ENCODE data around the gene TMEM89.
A peak's percentile ranks its signal among the peaks of the same experiment; 100 is the strongest.

Gene TMEM89, protein sequence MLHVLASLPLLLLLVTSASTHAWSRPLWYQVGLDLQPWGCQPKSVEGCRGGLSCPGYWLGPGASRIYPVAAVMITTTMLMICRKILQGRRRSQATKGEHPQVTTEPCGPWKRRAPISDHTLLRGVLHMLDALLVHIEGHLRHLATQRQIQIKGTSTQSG

DNA sequence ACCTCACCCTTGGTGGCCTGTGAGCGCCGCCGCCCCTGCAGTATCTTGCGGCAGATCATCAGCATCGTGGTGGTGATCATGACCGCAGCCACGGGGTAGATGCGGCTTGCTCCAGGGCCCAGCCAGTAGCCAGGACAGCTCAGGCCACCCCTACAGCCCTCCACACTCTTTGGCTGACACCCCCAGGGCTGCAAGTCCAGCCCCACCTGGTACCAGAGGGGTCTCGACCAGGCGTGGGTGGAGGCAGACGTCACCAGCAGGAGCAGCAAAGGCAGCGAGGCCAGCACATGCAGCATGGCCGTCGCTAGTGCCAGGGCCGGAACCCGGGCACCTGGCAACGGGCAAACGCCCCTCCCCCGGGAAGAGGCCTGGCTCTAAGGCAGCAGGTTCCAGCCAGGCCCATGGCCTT, at the start of gene TMEM89:
Gene TMEM89 (minus strand): TSS at position 309 of the 409 bp plus-strand sequence. CDS start 13 bp downstream, at position 296.
- DNase-seq, result no peak

DNA sequence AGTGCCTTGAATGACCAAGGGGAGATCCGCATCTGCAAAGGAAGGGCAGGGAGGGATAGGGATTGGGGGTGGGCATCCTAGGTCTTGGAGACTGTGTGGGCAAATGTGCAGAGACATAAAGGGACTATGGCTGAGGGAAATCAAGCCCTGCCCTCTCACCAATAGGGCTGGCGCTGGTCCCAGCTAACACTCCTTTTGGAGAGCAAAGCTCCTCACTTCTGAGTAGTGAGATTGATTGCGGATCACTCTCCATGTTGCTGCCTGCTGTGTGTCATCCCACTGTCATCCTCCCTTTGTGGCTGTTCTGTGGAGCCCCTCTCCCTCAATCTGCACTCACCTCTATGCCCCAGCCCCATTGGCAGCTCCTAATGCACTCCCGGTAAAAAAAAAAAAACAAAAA, 43.4 kb upstream of the TMEM89 start:
- no peak for DNase-seq

DNA sequence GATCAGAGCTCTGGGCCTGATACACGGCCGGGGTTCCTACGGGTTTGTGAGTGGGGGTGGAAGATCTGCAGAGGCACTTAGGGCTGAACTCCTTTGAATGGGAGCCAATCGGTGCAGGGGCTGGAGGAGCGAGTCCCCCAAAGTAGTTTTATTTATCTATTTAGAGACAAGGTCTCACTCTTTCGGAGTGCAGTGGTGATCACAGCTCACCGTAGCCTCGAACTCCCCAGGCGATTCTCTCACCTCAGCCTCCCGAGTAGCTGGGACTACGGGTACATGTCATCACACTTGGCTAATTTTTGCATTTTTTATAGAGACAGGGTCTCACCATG, 42.7 kb upstream of the TMEM89 start:
- DNase-seq, result no peak

DNA sequence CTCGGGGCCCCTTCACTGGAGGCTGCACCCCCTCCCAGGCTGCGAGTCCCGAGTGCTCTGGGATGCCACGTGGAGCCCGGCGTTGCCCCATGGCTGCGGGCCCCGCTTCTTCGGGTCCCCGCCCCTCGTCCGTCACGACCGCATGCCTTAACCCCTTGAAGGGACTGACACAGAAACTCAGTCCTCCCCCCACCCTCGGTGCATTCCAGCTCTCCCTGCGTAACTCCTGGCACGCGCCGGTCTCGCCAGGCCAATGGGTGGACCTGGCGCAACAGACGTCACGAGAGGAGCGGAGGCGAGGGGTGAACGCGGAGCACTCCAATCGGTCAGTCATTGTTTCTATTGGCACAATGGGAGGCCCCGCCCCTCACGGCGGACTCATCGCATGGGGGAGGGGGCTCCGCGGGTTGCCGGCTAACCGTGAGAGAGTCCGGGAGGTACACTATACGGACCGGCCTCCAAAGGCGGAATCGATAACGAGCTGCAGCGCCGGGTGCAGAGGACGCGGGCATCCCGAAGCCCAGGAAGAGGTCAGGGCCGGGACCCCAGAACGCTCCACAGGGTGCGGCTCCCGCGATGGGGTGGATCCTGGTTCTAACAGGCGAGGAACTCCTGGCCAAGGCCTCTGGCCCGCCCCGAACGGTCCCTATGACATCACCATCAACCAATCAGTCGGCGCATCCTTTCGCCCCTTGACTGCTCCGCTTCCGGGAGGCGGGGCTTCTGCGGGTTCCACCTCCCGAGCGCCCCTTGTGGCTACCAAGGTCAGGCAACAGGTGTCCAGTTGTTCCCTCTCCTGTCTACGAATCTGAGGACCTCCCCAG, 42.1 kb upstream of the TMEM89 start:
- DNase-seq, result peak; percentile 92

DNA sequence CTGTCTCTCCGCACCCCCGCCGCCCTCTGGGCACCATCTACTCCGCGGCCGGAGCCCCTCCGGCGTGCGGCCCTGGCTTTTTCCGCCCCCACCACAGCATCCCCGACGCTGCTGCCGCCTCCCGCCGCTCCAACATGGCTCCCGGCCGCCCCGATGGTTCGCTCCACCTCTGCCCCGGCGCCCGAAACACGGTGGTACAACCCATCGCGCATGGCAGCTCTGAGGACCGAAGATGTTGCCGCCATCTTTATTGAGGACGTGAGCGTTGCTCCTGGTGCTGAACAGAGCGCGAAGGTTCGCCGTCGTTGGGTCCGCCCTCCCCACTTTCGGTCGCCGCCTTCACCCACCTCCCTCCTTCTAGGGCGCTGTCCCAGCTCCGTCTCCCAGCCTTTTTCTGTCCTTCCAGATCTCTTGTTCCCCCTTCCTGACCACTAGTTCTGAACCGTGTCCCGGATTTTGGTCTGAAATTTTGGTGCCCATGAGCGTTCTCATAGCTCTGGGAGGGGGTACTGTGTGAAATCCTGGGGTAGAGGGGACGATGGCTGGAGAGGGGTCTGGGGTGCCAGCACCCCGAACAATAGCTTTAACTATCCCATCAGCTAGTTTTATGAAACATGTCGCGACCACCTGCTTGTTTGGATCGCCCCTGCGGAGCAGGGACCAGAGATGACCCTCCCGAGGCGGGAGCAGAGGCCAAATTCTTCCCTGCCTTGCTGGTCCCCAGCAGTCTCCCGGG, 41.4 kb upstream of the TMEM89 start, which contains the start of gene CELSR3:
Gene CELSR3 (minus strand): TSS at position 134 of the 736 bp plus-strand sequence. CDS start 252 bp downstream, outside the sequence.
- DNase-seq, result peak; percentile 75

DNA sequence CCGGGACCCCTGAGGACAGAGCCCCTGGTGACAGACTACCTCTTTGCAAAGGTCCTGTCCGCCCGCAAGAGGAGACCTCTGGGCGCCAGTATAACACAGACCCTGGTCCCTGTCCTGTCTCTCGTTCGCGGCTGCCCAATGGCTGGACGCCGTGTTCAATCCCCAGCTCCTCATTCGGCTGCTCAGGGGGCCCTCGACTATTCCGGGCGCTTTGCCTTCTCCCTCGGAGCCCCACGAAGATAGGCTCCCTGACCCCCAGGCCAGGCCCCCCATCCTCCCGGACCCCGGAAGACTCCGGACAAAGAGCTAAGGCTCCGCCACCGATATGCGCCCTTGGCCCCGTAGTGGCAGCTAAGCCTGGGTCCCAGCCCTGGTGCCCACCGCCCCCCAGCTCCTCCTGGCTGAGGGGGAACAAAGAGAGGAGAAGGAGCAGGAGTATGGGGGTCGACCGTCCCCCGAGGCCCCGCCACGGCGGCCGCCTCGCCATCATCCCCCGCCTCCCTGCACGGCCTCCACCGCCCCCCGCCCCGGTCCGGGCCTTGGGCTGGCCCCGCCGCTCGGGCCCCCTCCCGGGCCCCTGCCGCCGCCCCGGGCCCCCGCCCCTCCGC, 40.7 kb upstream of the TMEM89 start:
- no peak for DNase-seq

DNA sequence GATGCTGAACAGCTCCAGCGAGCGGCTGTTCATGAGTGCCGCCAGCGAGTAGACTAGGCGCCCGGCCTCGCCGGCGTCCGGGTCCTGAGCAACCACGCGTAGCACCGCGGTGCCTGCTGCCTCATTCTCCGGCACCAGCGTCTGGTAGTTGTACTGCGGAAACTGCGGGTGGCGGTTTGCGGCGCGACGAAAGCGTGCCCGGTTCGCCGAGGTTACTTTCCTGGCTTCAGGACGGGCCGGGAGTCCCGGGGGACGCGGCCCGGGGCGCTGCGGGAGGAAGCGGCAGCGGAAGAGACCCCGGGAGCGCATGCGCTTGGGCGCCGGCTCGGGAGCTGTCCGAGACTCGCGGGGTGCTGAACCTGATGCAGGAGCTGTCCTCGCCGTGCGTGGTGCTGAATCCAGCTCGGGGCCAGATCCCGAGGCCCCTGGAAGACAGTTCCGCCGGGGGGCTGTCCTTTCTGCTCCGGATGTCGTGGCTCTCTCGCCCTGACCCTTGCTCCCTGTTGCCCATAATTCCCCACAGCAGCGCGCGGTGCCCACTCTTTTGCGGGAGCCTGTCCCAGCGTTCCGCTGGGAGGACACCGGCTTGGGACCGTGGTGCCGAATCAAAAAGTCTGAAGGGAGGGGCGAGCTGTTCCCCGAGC, 40.1 kb upstream of the TMEM89 start:
- DNase-seq, result peak; percentile 76

DNA sequence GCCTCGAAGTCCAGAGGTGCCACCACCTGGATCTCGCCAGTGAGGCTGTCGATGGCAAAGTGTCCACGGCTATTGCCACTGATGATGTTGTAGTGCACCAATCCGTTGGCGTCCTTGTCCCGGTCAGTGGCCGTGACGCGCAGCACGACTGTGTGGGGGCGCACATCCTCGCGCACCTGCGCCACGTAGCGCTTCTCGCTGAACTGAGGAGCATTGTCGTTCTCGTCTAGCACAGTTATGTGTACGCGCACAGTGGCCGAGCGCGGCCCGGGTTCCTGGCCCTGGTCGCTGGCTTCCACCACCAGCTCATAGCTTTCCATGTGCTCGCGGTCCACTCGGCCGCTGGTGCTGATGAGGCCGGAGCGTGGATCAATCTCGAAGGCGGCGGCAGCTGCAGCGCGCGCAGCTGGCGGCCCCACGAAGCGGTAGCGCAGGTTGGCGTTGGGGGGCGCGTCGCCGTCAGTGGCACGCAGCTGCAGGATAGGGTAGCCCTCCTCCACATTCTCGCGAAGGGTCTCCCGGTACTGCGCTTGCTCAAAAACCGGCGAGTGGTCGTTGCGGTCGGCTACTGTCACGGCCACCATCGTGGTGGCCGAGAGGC, 39.3 kb upstream of the TMEM89 start:
- no peak for DNase-seq

DNA sequence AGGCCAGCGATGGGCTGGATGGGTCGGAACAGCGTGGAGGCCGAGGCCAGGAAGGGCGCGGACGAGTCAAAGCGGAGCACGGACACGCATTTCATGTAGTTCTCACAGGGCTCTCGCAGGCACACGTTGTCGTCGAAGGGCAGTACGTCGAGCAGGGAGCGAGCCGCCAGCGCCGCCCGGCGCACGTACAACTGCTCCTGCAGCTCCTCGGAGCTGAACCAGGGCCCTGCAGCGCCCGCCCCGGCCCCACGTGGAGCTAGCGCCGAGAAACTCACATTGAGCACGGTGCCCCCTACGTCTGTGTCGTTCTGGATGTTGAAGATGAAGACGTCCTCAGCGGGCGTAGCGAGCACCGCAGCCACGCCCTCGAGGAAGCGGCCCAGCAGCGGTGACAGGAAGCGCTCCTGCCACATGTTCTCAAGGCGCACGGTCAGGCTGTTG, 35.3 kb upstream of the TMEM89 start:
- DNase-seq, result peak; percentile 49

DNA sequence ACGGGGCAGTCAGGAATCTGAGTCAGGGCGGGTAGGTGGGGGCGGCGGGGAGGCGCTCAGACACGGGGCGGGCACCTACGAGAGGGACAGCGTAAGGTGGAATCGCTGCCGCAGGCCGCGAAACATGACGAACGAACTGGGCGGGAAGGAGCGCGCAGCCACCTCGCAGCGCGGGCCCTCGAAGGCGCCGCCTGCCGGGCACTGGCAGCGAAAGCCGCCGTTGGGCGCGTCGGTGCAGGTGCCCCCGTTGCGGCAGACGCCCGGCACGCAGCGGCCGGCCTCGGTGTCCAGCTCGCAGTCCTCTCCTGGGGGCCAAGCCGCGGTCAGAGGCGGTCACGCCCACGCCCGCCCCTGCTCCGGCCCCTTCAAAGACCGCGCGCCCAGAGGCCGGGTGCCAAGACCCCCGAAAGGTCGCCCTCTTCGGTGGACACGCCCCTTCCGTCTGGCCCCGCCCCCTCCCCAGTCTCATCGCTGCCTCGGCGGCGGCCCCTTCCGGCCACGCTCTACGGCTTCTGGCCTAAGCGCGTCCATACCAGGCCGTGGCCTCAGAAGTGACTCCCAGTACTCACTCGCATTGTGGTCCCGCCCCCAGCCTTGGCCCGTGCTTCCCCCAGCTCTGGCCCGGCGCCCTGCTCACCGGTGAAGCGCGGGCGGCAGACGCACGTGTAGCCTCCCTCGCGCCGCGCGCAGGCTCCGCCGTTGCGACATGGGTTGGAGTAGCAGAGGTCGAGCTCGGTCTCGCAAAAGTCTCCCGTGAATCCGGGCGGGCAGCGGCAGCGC, 34.7 kb upstream of the TMEM89 start:
- peak; percentile 89 for DNase-seq

DNA sequence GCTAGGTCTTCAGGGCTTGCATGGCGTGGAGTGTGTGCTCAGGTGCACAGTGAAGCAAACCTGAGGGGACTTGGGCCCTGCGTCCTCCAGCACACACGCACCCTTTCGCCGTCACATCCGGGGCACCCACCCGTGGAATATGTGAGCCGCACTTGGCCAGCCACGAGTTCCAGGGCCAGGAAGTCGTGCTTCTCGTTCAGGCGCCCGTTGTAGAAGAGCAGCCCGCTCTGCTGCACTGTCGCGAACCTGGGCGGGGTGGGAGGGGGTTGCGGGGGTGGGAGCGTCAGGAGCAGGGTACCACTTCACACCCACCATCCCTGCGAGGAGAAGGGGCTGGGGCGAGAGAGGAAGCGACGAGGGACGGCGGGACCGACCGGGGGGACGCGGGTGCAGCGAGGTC, 34.0 kb upstream of the TMEM89 start:
- DNase-seq, result peak; percentile 56

DNA sequence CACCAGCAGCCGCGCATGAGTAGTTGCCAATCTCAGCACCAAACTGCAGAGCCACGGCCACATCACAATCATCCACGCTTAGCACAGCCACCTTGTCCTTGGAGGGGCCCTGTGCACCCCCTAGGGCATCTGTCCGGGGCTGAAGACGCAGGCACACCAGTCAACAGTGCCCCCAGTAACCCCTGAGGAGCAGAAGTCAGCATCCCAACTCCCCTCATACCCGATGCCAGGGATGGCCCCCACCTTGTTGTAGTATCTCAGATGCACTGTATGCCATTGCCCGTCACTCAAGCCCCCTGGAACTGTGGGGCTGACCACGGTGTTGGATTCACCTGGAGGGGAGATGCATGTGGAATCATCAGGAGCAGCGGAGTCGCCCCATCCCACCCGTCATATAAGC, 33.5 kb upstream of the TMEM89 start:
- DNase-seq, result no peak

DNA sequence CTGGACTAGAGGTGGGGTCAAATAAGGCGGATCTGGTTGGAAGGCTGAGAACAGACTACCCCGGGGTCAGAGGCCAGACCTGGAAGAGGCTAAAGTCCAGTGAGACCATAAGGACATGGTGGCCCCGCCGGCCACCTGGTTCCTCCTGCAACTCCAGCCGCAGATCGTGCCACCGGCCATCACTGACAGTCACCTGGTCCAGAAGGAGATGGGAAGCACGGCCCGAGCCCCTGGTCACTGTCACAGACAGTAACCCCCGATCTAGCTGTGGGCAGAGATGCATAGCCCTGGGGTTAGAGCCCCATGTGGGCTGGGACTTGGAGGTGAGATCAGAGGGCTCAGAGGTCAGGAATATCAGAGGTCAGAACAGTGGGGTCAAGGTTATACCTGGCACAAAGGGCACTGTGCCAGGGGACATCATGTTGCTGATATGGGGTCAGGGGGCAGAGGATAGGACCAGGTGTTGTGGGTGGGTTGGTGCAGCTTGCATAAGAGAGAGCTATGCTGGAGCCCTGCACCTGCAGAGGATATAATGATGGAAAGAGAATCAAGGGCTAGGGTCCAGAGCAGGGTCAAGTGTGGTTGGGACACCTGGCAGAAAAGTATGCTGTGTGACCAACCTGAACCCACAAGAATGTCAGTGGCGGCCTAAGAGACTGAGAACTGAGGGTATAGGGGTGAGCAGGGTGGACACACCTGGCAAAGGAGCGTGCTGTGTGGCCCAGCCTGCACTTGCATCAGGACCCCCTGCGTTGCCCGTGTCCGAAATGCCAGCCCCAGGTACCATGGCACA, 31.6 kb upstream of the TMEM89 start:
- no peak for DNase-seq

DNA sequence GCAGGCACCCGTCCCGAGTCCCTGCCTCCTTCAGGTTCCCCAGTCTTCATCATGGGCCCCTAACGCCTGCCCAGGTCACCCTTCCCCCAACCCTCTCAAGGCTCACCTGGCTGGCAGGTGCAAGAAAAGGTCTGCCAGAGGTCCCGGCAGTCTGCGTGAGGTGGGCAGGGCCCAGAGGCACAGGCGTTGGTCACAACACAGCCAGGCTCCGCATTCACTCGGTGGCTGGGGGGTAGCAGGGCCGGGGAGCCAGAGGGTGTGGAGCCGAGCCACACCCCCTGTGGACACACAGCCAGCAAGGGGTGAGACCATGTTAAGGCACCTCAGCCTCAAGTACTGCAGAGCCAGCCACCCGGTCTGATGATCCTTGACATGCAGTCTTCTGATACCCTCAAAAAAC, 30.2 kb upstream of the TMEM89 start:
- DNase-seq, result no peak

DNA sequence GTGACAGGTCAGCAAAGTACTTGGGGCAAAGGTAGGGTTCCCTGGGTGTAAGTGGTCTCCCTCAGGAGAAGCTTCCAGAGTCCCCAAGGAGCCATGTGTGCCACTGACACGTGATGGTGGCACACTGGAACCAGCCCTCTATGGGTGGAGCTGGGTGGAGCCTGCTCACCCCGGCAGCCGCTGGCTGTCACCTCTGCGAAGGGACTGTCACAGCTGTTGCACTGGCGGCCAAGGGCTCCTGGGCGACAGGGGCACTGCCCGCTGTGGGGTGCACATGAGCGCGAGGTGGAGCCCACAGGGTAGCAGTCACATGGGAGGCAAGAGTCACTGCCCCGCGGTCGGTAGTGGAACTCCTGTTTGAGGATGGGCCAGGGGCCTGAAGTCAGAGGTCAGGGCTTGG, 29.2 kb upstream of the TMEM89 start:
- no peak for DNase-seq

DNA sequence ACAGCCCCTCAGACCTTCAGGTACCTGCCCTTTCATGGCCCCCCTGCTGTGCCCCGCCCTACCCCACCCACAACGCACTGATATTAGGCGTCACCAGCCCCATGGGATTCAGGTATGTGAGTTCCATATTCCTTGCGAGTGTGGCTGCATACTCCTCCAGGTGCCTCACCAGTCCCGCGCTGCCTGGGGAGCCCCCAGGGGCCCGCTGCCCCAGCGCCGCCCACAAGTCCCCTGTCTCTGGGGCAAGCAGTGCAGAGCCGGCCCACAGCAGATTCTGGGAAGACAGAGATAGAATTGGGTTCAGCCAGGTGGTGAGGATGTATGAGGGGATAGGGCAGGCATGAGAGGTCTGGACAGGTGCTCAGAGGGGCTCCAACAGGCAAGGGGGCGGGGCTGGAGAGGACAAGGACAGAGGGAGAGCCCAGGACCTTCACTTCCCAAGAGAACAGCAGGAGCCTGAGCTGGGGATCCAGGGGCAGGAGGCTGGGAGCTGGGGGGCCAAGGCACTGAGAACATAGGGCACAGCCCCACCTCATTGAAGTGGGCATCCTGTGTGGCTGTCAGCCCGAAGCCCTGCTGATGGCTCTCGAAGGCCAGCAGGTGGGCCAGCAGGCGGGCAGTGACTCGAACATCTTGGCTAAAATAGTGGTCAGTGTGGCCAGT, 26.8 kb upstream of the TMEM89 start:
- no peak for DNase-seq

DNA sequence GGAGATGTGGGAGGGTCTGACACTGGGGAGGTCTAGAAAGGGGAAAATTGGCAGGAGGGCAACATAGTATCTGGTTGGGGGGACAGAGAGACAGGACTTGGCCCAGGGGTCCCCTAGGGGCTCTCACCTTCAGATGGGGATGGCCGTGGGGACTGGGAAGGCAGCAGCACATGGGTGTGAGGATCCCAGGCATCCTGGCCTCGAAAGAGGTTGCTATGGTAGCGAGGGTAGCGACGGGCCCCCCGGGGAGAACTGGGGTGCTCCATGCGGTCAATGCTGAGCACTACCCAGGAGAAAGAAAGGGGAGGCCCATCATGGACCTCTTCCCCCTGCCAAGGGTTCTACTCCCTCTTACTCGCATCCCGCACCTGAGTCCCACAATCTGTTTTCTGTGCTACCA, 26.1 kb upstream of the TMEM89 start:
- no peak for DNase-seq

DNA sequence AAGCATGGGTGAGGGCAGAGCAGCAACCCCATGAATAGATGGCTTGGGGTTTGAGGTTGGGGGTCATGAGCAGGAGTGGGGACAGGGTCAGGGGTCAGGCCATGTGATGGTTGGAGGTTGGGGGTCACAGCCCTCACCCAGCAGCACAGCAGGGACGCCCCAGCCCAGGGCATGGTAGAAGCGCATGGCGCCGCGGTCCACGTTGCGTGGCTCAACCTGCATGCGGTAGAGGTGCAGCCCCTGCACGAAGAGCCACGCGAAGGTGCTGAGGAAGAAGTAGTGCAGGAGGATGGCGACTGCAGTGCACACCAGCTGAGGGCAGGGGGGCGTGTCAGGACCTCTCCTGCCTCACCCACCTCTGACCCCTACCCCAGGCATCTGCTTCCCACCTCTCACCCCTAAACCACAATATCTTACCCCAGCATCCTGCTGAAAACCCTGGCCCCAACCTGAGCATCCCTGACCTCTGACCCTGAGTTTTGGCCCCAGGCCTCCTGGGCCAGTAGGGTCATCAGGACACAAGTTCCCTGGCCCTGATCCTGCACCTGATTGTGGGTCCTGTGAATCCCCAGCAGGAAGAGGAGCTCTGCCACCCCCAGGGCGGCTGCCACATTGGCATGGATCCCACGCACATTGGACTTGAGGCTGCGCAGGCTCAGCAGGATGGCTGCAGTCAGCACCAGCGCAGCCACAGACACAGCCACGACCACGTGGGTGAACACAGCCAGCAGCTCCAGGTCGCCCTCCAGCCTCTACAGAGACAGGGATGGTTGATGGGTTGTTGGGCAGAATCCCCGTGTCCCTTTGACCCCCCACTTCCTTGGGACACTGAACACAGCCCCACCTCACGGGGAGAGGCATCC, 23.6 kb upstream of the TMEM89 start:
- no peak for DNase-seq

DNA sequence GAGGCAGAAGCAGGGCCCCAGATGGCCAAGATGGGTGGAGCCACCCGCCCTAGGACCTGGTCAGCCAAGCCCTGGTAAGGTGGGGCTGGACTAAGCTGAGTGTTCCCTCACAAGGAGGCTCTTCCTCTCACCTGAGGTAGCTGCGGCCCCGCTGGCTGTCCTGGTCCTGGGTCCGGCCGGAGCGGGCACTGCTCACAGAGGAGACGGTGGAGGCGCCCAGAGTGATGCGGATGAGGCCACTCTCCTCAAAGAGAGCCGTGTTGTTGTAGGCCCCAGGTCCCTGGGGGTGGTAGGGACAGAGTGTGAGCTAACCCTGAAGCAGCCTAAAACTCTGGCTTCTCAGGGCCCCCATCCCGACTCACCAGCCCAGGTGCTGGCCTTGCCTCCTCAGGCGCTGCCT, 21.0 kb upstream of the TMEM89 start:
- DNase-seq, result no peak
